Thyroid gland (tissue), 4 donors: ENCODE results near the gene AAMDC.

Experiments used
- CTCF ChIP-seq, 6 experiments: fragments of 200-600 bp in 3 of 6; fragments of 450-650 bp in 3 of 6; sonication (generic) in 3 of 6; IDR thresholded peaks; one replicate each; pipeline ENCODE4 v1.5.1; 2016 to 2019; ENCODE audit warnings: antibody characterized with exemption in 6 of 6, mild to moderate bottlenecking in 2 of 6, inconsistent platforms in 1 of 6, moderate library complexity in 1 of 6
- POLR2A ChIP-seq, 2 donors: fragments of 450-650 bp; IDR thresholded peaks; one replicate each; pipeline ENCODE4 v1.6.1; 2017; ENCODE audit warnings: antibody characterized with exemption in 2 of 2, mild to moderate bottlenecking in 2 of 2, moderate library complexity in 1 of 2

GRCh38 chr11:77778549-77778948 is 42.4 kb upstream of the AAMDC start:
- no peak for TF ChIP-seq CTCF (IDR thresholded peaks at IDR 0.05)
- TF ChIP-seq POLR2A (IDR thresholded peaks at IDR 0.05), result no peak
